Tibial artery (tissue), 4 donors: Measurements from ENCODE around the gene ERF.

Experiments used
- DNase-seq, 2 donors: peaks; one replicate each; pipeline ENCODE4 v3.0.0-alpha.2; 2019
- H3K27ac ChIP-seq, 2 donors: fragments of 200-600 bp; sonication (generic) in 1 of 2; 1 replicate in 1 of 2; 2 replicates in 1 of 2; pipeline ENCODE4 v1.5.1; 2018 to 2019; ENCODE audit warnings: mild to moderate bottlenecking in 1 of 2
- H3K27me3 ChIP-seq, 2 donors: fragments of 200-600 bp; sonication (generic) in 1 of 2; one replicate each; pipeline versions ENCODE4 v1.5.1 to v1.6.0; 2016 to 2019
- H3K36me3 ChIP-seq, 3 donors: fragments of 200-600 bp; sonication (generic) in 2 of 3; one replicate each; pipeline ENCODE4 v1.5.1; 2016 to 2019; ENCODE audit warnings: mild to moderate bottlenecking in 2 of 3
- H3K4me1 ChIP-seq, 4 donors: fragments of 200-600 bp; sonication (generic) in 2 of 4; 1 replicate in 3 of 4; 2 replicates in 1 of 4; pipeline ENCODE4 v1.5.1; 2016 to 2019
- H3K4me3 ChIP-seq, 2 donors: fragments of 200-600 bp; sonication (generic) in 1 of 2; 1 replicate in 1 of 2; 2 replicates in 1 of 2; pipeline ENCODE4 v1.5.1; 2018 to 2019; ENCODE audit warnings: mild to moderate bottlenecking in 2 of 2
- H3K9me3 ChIP-seq, 3 donors: fragments of 200-600 bp; sonication (generic) in 1 of 3; one replicate each; pipeline ENCODE4 v1.5.1; 2016 to 2019
- CTCF ChIP-seq, 2 experiments: fragments of 200-600 bp in 1 of 2; fragments of 450-650 bp in 1 of 2; IDR thresholded peaks; one replicate each; pipeline ENCODE4 v1.5.1; 2017 to 2019; ENCODE audit warnings: antibody characterized with exemption in 2 of 2, mild to moderate bottlenecking in 1 of 2, moderate library complexity in 1 of 2
- intact Hi-C: fragments of 100-400 bp; cut with DNase I; formaldehyde crosslinking; loops from one replicate; pipeline ENCODE4 v1.15.0; 2023; ENCODE audit warnings: low total_unique reads

ERF gene

GRCh38 chr19:42279902-42280814 lies 25.2 kb upstream of the ERF start:
- intact Hi-C loops: loop anchor here (2.0 kb wide), 1 partner anchor 33 kb away; no protein-coding TSS in a partner anchor
- Histone ChIP-seq H3K27me3 (no peaks in the 10 kb centered on the region), H3K9me3 (no peaks in the 10 kb centered on the region), H3K36me3 (no peaks in the 10 kb centered on the region), H3K4me1 (peaks cover 6 to 85% (median 75%) of the 10 kb centered on the region in 4 donors), H3K4me3 (peak overlapping the region; percentile 78 to 85), H3K27ac (peak overlapping the region; percentile 93 to 97)
- DNase-seq: peak; percentile 90 to 96
- peak; percentile 89 to 91 for TF ChIP-seq CTCF (IDR thresholded peaks at IDR 0.05)

GRCh38 chr19:42279155-42279901 lies 24.4 kb upstream of the ERF start:
- H3K36me3 ChIP-seq: peaks cover 0 to 8% (median 5%) of the 10 kb centered on the region in 3 donors
- peak overlapping the region; percentile 93 to 97 for H3K27ac ChIP-seq
- TF ChIP-seq CTCF (IDR thresholded peaks at IDR 0.05): no peak
- no peaks in the 10 kb centered on the region for H3K27me3 ChIP-seq
- H3K9me3 ChIP-seq: no peaks in the 10 kb centered on the region
- no peak for DNase-seq
- peak overlapping the region; percentile 78 to 85 for H3K4me3 ChIP-seq
- intact Hi-C loops: loop anchor here (2.0 kb wide), 1 partner anchor 33 kb away; no protein-coding TSS in a partner anchor
- H3K4me1 ChIP-seq: peaks cover 6 to 86% (median 73%) of the 10 kb centered on the region in 4 donors

GRCh38 chr19:42278452-42279154 lies 23.7 kb upstream of the ERF start:
- peaks cover 6 to 15% (median 13%) of the 10 kb centered on the region in 3 donors for H3K36me3 ChIP-seq
- H3K9me3 ChIP-seq: no peaks in the 10 kb centered on the region
- peak overlapping the region in 1 of 2 donors; percentile 10 for H3K4me3 ChIP-seq
- H3K4me1 ChIP-seq: peaks cover 6 to 94% (median 77%) of the 10 kb centered on the region in 4 donors
- no peak for TF ChIP-seq CTCF (IDR thresholded peaks at IDR 0.05)
- peak overlapping the region; percentile 93 to 97 for H3K27ac ChIP-seq
- no peak for DNase-seq
- no peaks in the 10 kb centered on the region for H3K27me3 ChIP-seq
- intact Hi-C loops: loop anchor here (2.0 kb wide), 1 partner anchor 32 kb away; no protein-coding TSS in a partner anchor

- Histone ChIP-seq H3K27ac (peak overlapping the region; percentile 93 to 97), H3K36me3 (peaks cover 12 to 22% (median 19%) of the 10 kb centered on the region in 3 donors), H3K4me1 (peaks cover 6 to 93% (median 72%) of the 10 kb centered on the region in 4 donors), H3K27me3 (no peaks in the 10 kb centered on the region), H3K4me3 (peak overlapping the region in 1 of 2 donors; percentile 10), H3K9me3 (no peaks in the 10 kb centered on the region)
- no peak for DNase-seq
- TF ChIP-seq CTCF (IDR thresholded peaks at IDR 0.05): no peak
- intact Hi-C loops: loop anchor here (2.0 kb wide), 1 partner anchor 31 kb away; no protein-coding TSS in a partner anchor
These were observed 23.0 kb upstream of the ERF start for GRCh38 chr19:42277821-42278451.
